GM12874 (cell line): Measurements from ENCODE around the gene DCHS1.

Source experiments
- TF ChIP-seq, protein P1 (sequence below): IDR thresholded peaks from 2 replicates; pipeline ENCODE4 v1.5.1; 2011; ENCODE audit warnings: low read depth, mild to moderate bottlenecking, control low read depth, low read length, moderate library complexity; ENCODE audit not compliant: insufficient read depth

Gene DCHS1

DNA sequence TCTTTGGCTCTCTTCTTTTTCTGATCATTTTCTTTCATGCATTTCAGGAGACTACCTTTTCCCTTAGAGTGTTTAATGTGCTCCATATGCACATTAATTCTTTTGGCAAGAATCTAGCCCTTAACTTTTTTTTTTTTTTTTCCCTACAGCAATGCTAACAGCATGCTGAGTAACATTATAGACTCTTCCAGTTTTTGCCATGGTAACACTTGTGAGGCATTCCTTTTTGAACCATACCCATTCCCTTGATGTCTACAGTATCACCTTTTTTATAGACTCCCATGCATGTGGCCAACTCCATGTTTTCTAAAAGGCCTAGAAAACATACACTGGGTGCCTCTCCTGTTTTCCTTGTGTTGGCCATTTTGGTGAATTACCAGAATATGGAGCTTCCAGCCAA is 30.4 kb upstream of the DCHS1 start:
- TF ChIP-seq, protein P1, sequence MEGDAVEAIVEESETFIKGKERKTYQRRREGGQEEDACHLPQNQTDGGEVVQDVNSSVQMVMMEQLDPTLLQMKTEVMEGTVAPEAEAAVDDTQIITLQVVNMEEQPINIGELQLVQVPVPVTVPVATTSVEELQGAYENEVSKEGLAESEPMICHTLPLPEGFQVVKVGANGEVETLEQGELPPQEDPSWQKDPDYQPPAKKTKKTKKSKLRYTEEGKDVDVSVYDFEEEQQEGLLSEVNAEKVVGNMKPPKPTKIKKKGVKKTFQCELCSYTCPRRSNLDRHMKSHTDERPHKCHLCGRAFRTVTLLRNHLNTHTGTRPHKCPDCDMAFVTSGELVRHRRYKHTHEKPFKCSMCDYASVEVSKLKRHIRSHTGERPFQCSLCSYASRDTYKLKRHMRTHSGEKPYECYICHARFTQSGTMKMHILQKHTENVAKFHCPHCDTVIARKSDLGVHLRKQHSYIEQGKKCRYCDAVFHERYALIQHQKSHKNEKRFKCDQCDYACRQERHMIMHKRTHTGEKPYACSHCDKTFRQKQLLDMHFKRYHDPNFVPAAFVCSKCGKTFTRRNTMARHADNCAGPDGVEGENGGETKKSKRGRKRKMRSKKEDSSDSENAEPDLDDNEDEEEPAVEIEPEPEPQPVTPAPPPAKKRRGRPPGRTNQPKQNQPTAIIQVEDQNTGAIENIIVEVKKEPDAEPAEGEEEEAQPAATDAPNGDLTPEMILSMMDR = no peak

DNA sequence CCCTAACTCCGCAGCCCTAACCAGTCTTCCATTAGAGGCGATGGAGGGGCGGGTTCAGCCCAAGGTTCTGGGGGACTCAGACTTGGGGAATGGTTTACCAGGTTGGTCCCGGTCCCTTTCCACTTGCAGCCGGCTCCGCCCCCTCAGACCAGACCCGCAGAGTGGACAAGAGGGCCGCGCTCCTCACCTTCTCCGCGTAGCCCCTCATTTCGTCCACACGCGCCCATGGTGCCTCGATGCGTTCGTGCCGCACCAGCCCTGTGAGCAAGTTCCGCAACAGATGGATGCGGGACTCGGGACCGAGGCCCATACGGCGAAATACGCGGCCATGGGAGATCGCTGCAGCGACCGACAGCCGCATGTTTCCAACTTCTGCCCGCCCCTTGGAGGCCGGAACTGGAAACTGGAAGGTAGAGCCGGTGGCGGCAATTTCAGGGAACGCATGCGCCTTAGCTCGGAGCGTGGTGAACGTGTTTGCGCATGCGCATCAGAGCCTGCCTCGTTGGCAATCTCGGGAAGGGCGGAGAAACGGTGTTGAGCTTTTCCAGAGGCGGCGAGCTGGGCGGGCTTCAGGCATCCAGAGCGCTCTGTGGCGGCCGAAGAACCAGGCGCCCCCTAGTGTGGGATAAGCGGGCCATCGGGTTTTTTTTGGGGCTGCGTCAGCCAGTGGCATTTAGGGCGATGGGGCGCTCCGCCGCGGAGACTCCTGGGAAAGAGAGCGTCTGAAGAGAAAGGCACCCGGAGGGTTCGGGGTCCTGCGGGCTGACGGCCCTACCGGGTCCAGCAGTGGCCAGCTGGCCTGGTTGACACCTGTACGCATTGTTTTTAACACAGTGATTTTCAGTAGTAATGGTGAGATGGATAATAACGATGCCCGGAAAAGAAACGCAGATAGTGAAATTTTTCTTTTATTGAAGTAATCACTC is 27.6 kb upstream of the DCHS1 start, which contains the start of gene MRPL17:
MRPL17 (minus strand) TSS at position 405 of the 926 bp plus-strand sequence; CDS start at position 361, 44 bp downstream.
- TF ChIP-seq, protein P1 = peak; percentile 89

DNA sequence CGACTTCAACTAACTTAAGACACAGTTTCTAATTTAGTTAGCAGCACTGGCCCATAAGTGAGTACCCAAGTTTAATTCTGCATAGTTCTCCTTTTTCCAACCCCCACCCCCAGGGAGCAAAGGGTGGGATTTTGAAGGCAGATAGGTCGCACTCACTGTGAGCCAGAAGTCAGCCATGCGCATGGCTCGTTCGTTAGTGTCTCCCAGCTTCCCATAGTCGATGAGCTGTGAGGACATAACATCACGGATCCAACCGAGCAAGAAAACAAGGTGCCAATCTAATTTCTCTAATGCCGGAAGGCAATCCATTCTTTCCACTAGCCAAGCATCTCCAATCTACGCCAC is 27.0 kb upstream of the DCHS1 start:
- TF ChIP-seq, protein P1 = no peak

DNA sequence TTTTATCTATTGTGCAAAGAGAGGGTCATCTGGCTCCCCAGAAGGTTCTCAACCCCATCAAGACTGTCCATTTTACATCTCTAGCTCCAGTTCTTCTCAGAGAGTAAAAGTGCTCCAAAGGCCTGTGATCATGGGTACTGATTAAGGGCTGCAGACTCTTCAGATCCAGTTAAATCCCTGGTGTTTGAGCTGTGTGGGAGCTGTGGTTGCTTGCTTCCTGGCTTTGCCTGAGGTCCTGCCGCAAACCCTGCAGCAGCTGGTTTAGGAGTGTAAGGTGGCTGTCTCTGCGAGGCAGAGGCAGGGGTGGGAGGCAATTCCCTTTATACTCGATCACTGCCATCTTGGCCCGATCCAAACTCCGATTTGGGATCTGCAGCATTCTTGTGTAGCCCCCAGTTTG is 26.3 kb upstream of the DCHS1 start:
- TF ChIP-seq, protein P1 = no peak

DNA sequence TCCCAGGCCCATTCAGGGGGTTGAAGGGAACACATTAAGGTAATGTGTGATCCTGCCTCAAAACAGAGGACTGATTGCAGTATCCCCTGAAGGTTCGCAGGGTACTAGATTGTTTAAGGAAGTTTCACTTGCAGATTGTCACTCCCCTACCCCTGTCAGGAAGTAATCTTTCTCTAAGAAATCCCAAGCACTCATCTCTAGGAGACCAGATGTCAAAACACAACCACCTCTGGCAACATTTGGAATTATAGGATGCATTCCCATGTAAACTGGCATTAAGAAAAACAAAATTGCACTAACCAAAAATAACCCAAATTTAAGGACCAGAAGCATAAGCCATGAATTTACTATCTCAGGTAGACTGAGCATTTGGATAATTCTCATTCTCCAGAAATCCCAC is 25.9 kb upstream of the DCHS1 start:
- TF ChIP-seq, protein P1 = no peak

DNA sequence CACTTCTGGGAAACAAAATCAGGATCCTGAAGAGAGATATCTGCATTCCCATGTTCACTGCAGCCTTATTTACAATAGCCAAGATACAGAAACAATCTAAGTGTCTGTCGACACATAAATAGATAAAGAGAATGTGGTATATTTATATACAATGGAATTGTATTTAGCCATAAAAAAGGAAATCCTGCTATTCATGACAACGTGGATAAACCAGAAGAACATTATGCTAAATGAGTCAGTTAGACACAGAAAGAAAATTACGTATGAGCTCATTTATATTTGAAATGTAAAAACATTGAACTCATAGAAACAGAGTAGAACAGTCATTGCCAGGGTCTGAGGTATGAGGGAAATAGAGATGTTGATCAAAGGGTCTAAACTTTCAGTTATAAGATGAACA is 21.4 kb upstream of the DCHS1 start:
- TF ChIP-seq, protein P1 = no peak

DNA sequence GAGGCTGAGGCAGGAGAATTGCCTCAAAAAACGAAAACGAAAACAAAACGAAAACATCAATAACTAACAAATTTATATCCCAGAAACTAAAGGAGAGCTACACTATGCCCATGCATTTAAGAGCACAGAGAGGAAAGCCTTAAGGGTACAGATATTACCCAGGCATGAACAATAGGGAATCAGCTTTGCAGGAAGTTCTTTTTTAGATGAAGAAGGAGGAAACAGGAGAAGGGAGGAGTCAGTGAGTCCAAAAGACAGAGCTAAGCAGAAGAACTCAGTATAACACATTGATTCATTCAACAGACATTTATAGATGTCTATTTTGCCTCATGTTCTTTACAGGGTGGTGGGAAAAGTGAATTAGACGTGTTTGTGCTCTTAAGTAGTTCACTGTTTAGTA is 19.3 kb upstream of the DCHS1 start:
- TF ChIP-seq, protein P1 = no peak
